AG04450 (cell line): ENCODE measurements around the gene NAV3. TPM values are rescaled to one million over a fixed set of nuclear protein-coding genes. Genes with fewer than 3 reads are reported as not detected.

Experiments used
- CTCF ChIA-PET: fragments of 300-600, 350-600 bp; formaldehyde crosslinking; extraction: SDS; loops from one replicate; lab custom pipeline; 2022; ENCODE audit warnings: antibody characterized with exemption, inconsistent platforms; lab: Charles Lee
- POLR2A ChIA-PET: fragments of 350-600 bp; formaldehyde crosslinking; extraction: SDS; loops from one replicate; lab custom pipeline; 2021; ENCODE audit warnings: antibody characterized with exemption, inconsistent platforms; lab: Yijun Ruan, JAX
- DNase-seq: peaks from one replicate; pipeline ENCODE4 v3.0.0-alpha.2; 2011; ENCODE audit warnings: low read depth, low spot score
- H3K27ac ChIP-seq: one replicate; pipeline ENCODE4 v1.5.1; 2012; ENCODE audit warnings: low read depth, low read length, control low read depth
- H3K27me3 ChIP-seq: one replicate; pipeline ENCODE4 v1.6.0; 2012; ENCODE audit warnings: low read length; ENCODE audit not compliant: control insufficient read depth, insufficient read depth
- H3K4me3 ChIP-seq: 2 replicates; pipeline ENCODE4 v1.5.1; 2011; ENCODE audit warnings: mild to moderate bottlenecking, low read depth, low read length, control low read depth
- H3K9me3 ChIP-seq: 2 replicates; pipeline ENCODE4 v1.5.1; 2012; ENCODE audit warnings: low read length; ENCODE audit not compliant: control insufficient read depth, insufficient read depth
- CTCF ChIP-seq: IDR thresholded peaks from 2 replicates; pipeline ENCODE4 v1.5.1; 2011; ENCODE audit warnings: low read depth, low read length, control low read depth, inconsistent platforms
- polyA plus RNA-seq: library from polyadenylated mRNA; depleted of rRNA; stranded (reverse); fragments of >200 nt; gene quantifications from 2 replicates; pipeline ENCODE4 v1.2.3, GENCODE V29; 2011

The NAV3 gene
- polyA plus RNA-seq, 1 experiment: 36.1 TPM

GRCh38 chr12:77786675-77787074, 44.0 kb upstream of the NAV3 start:
- ChIA-PET POLR2A (no interaction called here), CTCF (no interaction called here)
- no peak for DNase-seq
- Histone ChIP-seq H3K27me3 (peaks cover 2% of the 10 kb centered on the region), H3K9me3 (no peaks in the 10 kb centered on the region), H3K4me3 (no peak overlapping the region), H3K27ac (no peak overlapping the region)
- no peak for TF ChIP-seq CTCF

GRCh38 chr12:77788231-77789168, 42.2 kb upstream of the NAV3 start:
- DNase-seq: no peak
- ChIA-PET POLR2A (no interaction called here), CTCF (no interaction called here)
- Histone ChIP-seq H3K27ac (no peak overlapping the region), H3K9me3 (no peaks in the 10 kb centered on the region), H3K27me3 (no peaks in the 10 kb centered on the region), H3K4me3 (no peak overlapping the region)
- TF ChIP-seq CTCF: no peak

- H3K9me3 ChIP-seq: no peaks in the 10 kb centered on the region
- no peaks in the 10 kb centered on the region for H3K27me3 ChIP-seq
- no peak overlapping the region for H3K27ac ChIP-seq
- ChIA-PET POLR2A (no interaction called here), CTCF (no interaction called here)
- TF ChIP-seq CTCF: no peak
- DNase-seq: no peak
- no peak overlapping the region for H3K4me3 ChIP-seq
These were observed 35.0 kb upstream of the NAV3 start for GRCh38 chr12:77795699-77796098.

GRCh38 chr12:77796775-77797174, 33.9 kb upstream of the NAV3 start:
- CTCF ChIA-PET: no interaction called here
- no peak overlapping the region for H3K4me3 ChIP-seq
- peak; percentile 15 for DNase-seq
- no peaks in the 10 kb centered on the region for H3K9me3 ChIP-seq
- H3K27me3 ChIP-seq: no peaks in the 10 kb centered on the region
- POLR2A ChIA-PET: no interaction called here
- TF ChIP-seq CTCF: no peak
- no peak overlapping the region for H3K27ac ChIP-seq

- Histone ChIP-seq H3K4me3 (no peak overlapping the region), H3K27me3 (no peaks in the 10 kb centered on the region), H3K9me3 (no peaks in the 10 kb centered on the region), H3K27ac (no peak overlapping the region)
- no peak for DNase-seq
- TF ChIP-seq CTCF: no peak
- POLR2A ChIA-PET: no interaction called here
- CTCF ChIA-PET: interaction anchor here (0.6 kb wide), 1 partner anchor 38 kb away, joined by 3 read pairs; no protein-coding TSS in a partner anchor
These were observed 30.2 kb upstream of the NAV3 start for GRCh38 chr12:77800501-77800900.
